ENCODE measurements around the gene ZNF816.
"Not testable (repeated sequence)": the region's sequence is repeated elsewhere in the genome, so short reads cannot be mapped to it uniquely, and the experiment has no call there.

Gene ZNF816

DNA sequence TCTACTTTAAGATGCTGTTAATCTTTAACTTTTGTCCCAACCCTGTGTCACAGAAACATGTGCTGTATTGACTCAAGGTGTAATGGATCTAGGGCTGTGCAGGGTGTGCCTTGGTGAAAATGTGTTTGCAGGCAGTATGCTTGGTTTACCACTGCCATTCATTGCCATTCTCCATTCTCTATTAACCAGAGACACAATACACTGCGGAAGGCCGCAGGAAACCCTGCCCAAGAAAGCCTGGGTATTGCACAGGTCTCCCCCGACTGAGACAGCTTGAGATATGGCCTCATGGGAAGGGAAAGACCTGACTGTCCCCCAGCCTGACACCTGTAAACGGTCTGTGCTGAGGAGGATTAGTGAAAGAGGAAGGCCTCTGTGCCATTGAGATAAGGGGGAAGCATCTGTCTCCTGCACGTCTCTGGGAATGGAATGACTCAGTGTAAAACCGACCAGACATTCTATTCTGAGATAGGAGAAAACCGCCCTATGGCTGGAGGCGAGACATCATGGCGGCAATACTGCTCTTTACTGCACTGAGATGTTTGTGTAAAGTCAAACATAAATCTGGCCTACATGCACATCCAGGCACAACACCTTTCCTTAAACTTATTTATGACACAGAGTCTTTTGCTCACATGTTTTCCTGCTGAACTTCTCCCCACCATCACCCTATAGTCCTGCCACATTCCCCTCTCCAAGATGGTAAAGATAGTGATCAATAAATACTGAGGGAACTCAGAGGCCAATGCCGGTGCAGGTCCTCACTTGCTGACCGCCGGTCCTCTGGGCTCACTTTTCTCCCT lies 26.3 kb downstream of the ZNF816 start:
- in situ Hi-C loops (cut with MboI; ENCODE audit: low sequenced_read_pairs): no loop called here

DNA sequence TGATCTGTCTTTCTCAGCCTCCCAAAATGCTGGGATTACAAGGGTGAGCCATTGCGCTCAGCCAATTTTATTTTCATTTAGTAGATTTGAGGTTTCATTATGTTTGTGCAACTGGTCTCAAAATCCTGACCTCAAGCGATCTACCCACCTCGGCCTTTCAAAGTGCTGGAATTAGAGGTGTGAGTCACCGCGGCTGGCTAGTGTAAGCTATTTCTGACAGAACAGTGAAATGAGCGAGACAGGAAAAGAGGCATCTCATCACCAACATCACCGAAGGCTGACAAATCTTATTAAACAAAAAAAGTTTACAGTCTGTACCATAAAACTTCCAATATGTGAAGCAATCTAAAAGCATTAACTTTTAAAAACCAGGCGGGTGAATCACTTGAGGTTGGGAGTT lies 27.2 kb downstream of the ZNF816 start:
- in situ Hi-C loops (cut with MboI; ENCODE audit: low sequenced_read_pairs): no loop called here

DNA sequence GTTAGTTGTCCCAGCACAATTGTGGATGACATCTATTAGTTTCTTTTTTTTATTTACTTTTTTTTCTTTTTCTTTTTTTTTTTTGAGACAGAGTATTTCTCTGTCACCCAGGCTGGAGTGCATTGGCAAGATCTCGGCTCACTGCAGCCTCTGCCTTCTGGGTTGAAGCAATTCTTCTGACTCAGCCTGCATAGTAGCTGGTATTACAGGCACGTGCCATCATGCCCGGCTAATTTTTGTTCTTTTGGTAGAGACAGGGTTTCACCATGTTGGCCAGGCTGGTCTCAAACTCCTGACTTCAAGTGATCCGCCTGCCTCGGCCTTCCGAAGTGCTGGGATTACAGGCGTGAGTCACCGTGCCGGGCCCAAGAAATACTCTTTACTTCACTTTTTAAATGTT lies 38.0 kb downstream of the ZNF816 start:
- in situ Hi-C loops (cut with MboI; ENCODE audit: low sequenced_read_pairs): not testable (repeated sequence)

DNA sequence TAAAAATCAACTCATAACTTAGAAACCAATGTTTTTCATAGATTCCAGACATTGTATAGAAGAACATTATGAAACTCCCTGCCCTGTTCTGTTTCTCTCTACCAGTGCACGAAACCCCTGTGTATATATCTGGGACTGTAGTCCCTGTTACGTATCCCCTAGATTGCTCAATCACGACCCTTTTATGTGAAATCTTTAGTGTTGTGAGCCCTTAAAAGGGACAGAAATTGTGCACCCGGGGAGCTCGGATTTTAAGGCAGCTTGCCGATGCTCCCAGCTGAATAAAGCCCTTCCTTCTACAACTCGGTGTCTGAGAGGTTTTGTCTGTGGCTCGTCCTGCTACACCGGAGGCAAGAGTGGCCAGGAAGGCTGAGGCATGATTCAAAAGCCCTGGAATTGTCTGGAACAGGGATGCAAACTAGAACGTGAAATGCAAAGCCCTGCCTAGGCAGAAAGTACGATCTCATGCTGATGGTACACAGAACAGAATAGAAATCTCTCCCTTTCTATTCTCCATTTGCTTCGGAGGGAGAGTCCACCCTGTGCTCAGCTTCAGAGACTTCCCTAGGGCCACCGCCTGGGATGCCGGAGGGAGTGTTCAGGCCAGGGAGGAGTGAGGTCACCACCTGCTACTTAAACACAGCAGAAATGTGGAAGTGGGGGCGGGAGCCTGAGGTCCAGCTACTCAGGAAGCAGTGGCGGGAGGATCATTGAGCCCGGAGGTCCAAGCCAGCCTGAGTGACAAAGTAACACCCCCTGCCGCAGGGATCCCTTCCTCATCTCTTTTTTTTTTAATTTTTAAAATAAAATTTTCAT lies 38.7 kb downstream of the ZNF816 start:
- in situ Hi-C loops (cut with MboI; ENCODE audit: low sequenced_read_pairs): no loop called here

GRCh38 chr19:52922841-52923777 lies 39.6 kb downstream of the ZNF816 start, which contains the start of gene ZNF888:
Gene ZNF888 (minus strand): TSS chr19:52923428. CDS start chr19:52917873, 5,555 bp downstream.
- in situ Hi-C loops (cut with MboI; ENCODE audit: low sequenced_read_pairs): no loop called here

GRCh38 chr19:52917531-52917930 lies 45.1 kb downstream of the ZNF816 start:
- in situ Hi-C loops (cut with MboI; ENCODE audit: low sequenced_read_pairs): no loop called here

GRCh38 chr19:52910648-52911047 lies 52.0 kb downstream of the ZNF816 start:
- in situ Hi-C loops (cut with MboI; ENCODE audit: low sequenced_read_pairs): no loop called here

DNA sequence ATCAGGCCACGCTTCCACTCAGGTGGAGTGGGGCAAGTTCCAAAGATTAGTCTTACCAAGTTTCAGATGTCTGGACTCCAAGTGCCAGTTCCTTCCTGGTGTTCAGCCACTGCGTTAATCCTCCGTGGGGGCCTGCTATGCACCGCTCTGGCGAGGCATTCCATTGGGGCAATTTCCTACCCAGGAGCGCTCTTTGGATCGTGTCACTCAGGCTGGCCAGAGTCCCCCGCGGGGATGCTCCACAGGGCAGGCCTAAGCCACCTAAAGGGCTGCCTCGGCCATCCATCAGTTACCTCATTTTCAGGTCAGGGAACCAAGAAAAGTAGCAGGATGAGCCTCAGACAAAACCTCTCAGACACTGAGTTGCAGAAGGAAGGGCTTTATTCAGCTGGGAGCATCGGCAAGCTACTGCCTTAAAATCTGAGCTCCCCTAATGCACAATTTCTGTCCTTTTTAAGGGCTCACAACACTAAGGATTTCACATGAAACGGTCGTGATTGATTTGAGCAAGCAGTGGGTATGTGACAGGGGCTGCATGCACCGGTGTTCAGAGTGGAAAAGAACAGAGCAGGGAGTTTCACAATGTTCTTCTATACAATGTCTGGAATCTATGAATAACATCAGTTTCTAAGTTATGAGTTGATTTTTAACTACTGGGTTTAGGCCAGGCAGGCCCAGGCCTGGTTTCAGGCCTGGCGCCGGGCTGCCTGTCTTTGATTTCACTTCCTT lies 58.5 kb downstream of the ZNF816 start:
- in situ Hi-C loops (cut with MboI; ENCODE audit: low sequenced_read_pairs): not testable (repeated sequence)

GRCh38 chr19:52901842-52902241 lies 60.8 kb downstream of the ZNF816 start:
- in situ Hi-C loops (cut with MboI; ENCODE audit: low sequenced_read_pairs): no loop called here
